ENCODE data around the gene SLC26A9. TPM values are rescaled to one million over a fixed set of nuclear protein-coding genes. Genes with fewer than 3 reads are reported as not detected.

Gene SLC26A9
- total RNA-seq, 1 donor from 2014 or later, result 2.9 TPM

GRCh38 chr1:205967554-205968335 lies 24.5 kb upstream of the SLC26A9 start:
- Mint-ChIP-seq H3K4me3 (ENCODE audit: low read depth) (no peak overlapping the region), H3K4me1 (ENCODE audit: low read depth) (peaks cover 3% of the 10 kb centered on the region), H3K27ac (no peak overlapping the region), H3K9me3 (ENCODE audit: low read depth) (no peaks in the 10 kb centered on the region), H3K27me3 (peaks cover 35% of the 10 kb centered on the region), H3K36me3 (ENCODE audit: insufficient read depth) (no peaks in the 10 kb centered on the region)
- DNase-seq (ENCODE audit: low spot score, unreplicated experiment), result no peak
- no peak for TF ChIP-seq CTCF (IDR thresholded peaks at IDR 0.05; ENCODE audit: unreplicated experiment)

GRCh38 chr1:205965036-205965884 lies 22.0 kb upstream of the SLC26A9 start:
- no peaks in the 10 kb centered on the region for H3K36me3 Mint-ChIP-seq (ENCODE audit: insufficient read depth)
- no peak for DNase-seq (ENCODE audit: low spot score, unreplicated experiment)
- H3K9me3 Mint-ChIP-seq (ENCODE audit: low read depth), result no peaks in the 10 kb centered on the region
- peaks cover 50% of the 10 kb centered on the region for H3K27me3 Mint-ChIP-seq
- peaks cover 3% of the 10 kb centered on the region for H3K4me1 Mint-ChIP-seq (ENCODE audit: low read depth)
- no peak overlapping the region for H3K27ac Mint-ChIP-seq
- no peak for TF ChIP-seq CTCF (IDR thresholded peaks at IDR 0.05; ENCODE audit: unreplicated experiment)
- no peak overlapping the region for H3K4me3 Mint-ChIP-seq (ENCODE audit: low read depth)

- Mint-ChIP-seq H3K9me3 (ENCODE audit: low read depth) (no peaks in the 10 kb centered on the region), H3K27ac (no peak overlapping the region), H3K4me3 (ENCODE audit: low read depth) (no peak overlapping the region), H3K4me1 (ENCODE audit: low read depth) (peaks cover 5% of the 10 kb centered on the region), H3K27me3 (peaks cover 59% of the 10 kb centered on the region), H3K36me3 (ENCODE audit: insufficient read depth) (no peaks in the 10 kb centered on the region)
- no peak for TF ChIP-seq CTCF (IDR thresholded peaks at IDR 0.05; ENCODE audit: unreplicated experiment)
- no peak for DNase-seq (ENCODE audit: low spot score, unreplicated experiment)
Observed at GRCh38 chr1:205963352-205964155, 20.3 kb upstream of the SLC26A9 start.

GRCh38 chr1:205962821-205963221 lies 19.6 kb upstream of the SLC26A9 start:
- Mint-ChIP-seq H3K27ac (no peak overlapping the region), H3K36me3 (ENCODE audit: insufficient read depth) (no peaks in the 10 kb centered on the region), H3K4me1 (ENCODE audit: low read depth) (peaks cover 5% of the 10 kb centered on the region), H3K4me3 (ENCODE audit: low read depth) (no peak overlapping the region), H3K9me3 (ENCODE audit: low read depth) (no peaks in the 10 kb centered on the region), H3K27me3 (peaks cover 58% of the 10 kb centered on the region)
- no peak for TF ChIP-seq CTCF (IDR thresholded peaks at IDR 0.05; ENCODE audit: unreplicated experiment)
- DNase-seq (ENCODE audit: low spot score, unreplicated experiment), result no peak
